NB4 (cell line): ENCODE data around the gene CCNY.

ENCODE experiments used
- CTCF ChIP-seq: IDR thresholded peaks from one replicate; pipeline ENCODE4 v1.5.1; 2012; ENCODE audit warnings: low read depth, low read length
- MAX ChIP-seq: IDR thresholded peaks from 2 replicates; pipeline ENCODE4 v1.6.1; 2011; ENCODE audit warnings: low read depth, low read length
- MYC ChIP-seq: IDR thresholded peaks from 2 replicates; pipeline ENCODE4 v1.6.1; 2011; ENCODE audit warnings: low read depth, low read length
- POLR2A ChIP-seq: IDR thresholded peaks from 2 replicates; pipeline ENCODE4 v1.6.1; 2011; ENCODE audit warnings: mild to moderate bottlenecking; ENCODE audit not compliant: insufficient read length; ENCODE audit errors: extremely low read depth

GRCh38 chr10:35416619-35417312, 80.5 kb downstream of the CCNY start:
- TF ChIP-seq CTCF (no peak), MYC (no peak), POLR2A (no peak), MAX (no peak)
